ENCODE measurements around the gene PRDM16. TPM values are rescaled to one million over a fixed set of nuclear protein-coding genes. Genes with fewer than 3 reads are reported as not detected.
A peak's percentile ranks its signal among the peaks of the same experiment; 100 is the strongest.

The PRDM16 gene
- total and polyA plus RNA-seq, 2 of the 13 experiments (the other 11 are each of a cell fraction or from before 2014, with no cell fraction given) = 0.15 to 0.81 TPM

DNA sequence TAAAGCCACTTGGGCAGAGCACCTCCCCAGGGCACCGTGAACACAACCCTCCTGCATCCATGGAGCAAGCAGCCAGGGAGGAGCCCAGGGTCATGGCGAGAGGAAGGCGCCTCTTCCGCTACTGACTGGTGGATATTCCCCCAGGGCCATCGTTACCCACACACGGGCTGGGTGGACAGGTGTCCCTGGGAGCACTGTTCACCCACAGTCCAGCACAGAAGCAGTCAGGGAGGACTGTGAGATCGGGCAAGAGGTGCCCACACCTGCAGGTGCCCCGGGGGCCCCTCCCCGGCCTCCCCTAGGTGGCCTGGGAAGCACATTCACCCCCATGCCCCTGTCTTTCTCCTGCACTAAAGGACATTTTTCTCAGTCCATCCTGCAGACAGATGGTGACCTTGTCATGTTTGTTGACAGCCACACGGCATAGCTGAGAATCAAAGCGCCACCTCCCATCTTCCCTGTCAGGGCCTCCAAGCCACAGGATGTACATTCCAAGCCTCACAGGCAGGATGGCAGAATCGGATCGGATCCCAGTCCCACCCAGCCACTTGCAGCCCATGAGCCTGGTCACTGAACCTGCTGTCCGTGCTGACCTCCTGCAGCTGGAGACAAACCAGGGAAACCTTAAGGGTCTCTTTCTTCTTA lies 160.2 kb downstream of the PRDM16 start (continued):
- TF ChIP-seq, protein P1, sequence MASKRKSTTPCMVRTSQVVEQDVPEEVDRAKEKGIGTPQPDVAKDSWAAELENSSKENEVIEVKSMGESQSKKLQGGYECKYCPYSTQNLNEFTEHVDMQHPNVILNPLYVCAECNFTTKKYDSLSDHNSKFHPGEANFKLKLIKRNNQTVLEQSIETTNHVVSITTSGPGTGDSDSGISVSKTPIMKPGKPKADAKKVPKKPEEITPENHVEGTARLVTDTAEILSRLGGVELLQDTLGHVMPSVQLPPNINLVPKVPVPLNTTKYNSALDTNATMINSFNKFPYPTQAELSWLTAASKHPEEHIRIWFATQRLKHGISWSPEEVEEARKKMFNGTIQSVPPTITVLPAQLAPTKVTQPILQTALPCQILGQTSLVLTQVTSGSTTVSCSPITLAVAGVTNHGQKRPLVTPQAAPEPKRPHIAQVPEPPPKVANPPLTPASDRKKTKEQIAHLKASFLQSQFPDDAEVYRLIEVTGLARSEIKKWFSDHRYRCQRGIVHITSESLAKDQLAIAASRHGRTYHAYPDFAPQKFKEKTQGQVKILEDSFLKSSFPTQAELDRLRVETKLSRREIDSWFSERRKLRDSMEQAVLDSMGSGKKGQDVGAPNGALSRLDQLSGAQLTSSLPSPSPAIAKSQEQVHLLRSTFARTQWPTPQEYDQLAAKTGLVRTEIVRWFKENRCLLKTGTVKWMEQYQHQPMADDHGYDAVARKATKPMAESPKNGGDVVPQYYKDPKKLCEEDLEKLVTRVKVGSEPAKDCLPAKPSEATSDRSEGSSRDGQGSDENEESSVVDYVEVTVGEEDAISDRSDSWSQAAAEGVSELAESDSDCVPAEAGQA (IDR thresholded peaks at IDR 0.05; ENCODE audit: low read depth) = no peak
- TF ChIP-seq, protein P1 (CRISPR knock-in tag; IDR thresholded peaks at IDR 0.05; ENCODE audit: borderline replicate concordance) = no peak
- TF ChIP-seq ATF7 (IDR thresholded peaks at IDR 0.05) (no peak), ATF7 (CRISPR knock-in tag; IDR thresholded peaks at IDR 0.05) (no peak), HOXA5 (CRISPR knock-in tag; IDR thresholded peaks at IDR 0.05) (no peak), ZNF235 (CRISPR knock-in tag; IDR thresholded peaks at IDR 0.05; ENCODE audit: borderline replicate concordance) (no peak), ZBTB21 (CRISPR knock-in tag; IDR thresholded peaks at IDR 0.05) (no peak), TEAD3 (CRISPR knock-in tag; optimal IDR thresholded peaks at IDR 0.05; ENCODE audit: borderline replicate concordance) (peak; percentile 97), HMG20A (CRISPR knock-in tag; IDR thresholded peaks at IDR 0.05; ENCODE audit: borderline replicate concordance) (peak; percentile 42; the same call in 1 of the 2 replicates), TERF1 (CRISPR knock-in tag; IDR thresholded peaks at IDR 0.05) (no peak), AHDC1 (CRISPR knock-in tag; IDR thresholded peaks at IDR 0.05; ENCODE audit: borderline replicate concordance) (peak; percentile 22; the same call in 1 of the 2 replicates)
- TF ChIP-seq, protein P2, sequence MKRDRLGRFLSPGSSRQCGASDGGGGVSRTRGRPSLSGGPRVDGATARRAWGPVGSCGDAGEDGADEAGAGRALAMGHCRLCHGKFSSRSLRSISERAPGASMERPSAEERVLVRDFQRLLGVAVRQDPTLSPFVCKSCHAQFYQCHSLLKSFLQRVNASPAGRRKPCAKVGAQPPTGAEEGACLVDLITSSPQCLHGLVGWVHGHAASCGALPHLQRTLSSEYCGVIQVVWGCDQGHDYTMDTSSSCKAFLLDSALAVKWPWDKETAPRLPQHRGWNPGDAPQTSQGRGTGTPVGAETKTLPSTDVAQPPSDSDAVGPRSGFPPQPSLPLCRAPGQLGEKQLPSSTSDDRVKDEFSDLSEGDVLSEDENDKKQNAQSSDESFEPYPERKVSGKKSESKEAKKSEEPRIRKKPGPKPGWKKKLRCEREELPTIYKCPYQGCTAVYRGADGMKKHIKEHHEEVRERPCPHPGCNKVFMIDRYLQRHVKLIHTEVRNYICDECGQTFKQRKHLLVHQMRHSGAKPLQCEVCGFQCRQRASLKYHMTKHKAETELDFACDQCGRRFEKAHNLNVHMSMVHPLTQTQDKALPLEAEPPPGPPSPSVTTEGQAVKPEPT (CRISPR knock-in tag; IDR thresholded peaks at IDR 0.05; ENCODE audit: low read depth) = no peak
- TF ChIP-seq, protein P3, sequence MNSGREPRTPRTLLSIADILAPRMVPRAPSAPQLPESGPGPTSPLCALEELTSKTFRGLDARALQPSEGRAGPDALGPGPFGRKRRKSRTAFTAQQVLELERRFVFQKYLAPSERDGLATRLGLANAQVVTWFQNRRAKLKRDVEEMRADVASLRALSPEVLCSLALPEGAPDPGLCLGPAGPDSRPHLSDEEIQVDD (CRISPR knock-in tag; IDR thresholded peaks at IDR 0.05; ENCODE audit: borderline replicate concordance) = no peak
